ENCODE results near the gene SLC38A5. TPM values are rescaled to one million over a fixed set of nuclear protein-coding genes. Genes with fewer than 3 reads are reported as not detected.
"Not testable (repeated sequence)": the region's sequence is repeated elsewhere in the genome, so short reads cannot be mapped to it uniquely, and the experiment has no call there.

SLC38A5 gene
- total RNA-seq, 1 donor from 2014 or later: 25.3 TPM

DNA sequence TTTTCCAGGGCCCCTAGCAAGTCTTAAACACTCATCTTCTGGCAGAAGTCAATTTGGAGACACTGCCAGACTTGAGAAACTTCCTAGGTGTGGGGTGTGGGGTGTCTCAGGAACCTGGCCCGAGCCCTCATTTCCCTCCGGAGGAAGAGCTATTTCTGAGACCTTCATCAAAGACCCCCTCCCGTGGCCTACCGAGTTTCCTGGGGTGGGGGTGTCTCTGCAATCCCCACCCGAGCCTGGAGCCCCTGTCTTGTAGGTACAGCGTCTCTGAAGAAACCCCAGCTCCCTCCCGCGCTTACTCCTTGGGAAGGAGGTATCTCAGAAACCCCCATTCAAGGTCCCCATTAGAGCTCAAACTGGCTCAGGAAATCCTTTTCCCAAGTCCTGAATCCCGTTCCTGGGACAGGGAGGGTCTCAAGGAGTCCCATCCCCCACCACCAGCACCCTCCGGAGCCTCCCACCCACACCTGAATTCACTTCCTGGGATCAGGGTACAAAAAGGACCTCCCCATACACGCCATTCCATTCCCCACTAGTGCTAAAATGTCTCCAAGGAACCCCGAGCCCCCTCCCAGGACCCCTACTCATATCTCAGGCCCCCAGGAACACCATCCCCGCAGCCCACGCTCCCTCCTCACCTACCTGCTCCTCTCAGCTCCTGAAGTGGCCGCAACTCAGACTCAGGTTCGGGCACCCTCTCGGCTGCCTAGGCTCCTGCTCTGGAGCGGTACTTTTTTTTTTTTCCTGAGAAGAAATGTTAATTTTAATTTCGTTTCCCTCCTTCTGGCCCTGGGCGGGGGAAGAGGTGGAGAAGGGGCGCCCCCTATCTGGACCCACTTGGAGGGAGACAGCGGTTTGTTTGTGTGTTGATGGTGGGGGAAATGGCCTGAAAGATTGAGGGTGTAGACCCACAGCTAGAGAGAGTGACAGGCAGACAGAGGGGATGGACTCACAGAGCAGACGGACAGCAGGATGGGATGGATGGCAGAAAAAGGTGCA lies 1.1 kb downstream of the SLC38A5 start:
- DNase-seq (ENCODE audit: low spot score): no peak

DNA sequence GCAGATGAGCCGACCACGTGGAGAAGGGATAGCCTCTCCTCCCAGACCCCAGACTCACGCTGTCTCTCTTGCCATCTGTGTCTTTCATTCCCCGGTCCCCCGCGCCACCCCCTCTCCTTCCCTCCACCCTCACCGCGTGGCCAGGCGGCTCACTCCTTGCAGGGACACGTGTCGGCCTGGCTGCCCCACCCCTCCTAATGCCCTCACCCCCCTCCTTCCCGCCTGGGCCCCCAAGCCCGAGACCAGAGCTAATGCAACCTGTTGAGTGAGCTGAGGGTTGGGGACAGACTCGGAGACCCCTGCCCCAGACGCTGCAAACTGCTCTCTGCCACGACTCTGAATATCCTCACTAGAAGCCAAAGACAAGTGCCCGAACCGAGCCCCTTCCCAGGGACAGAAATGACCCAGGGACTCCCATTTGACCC lies 1.8 kb downstream of the SLC38A5 start:
- DNase-seq (ENCODE audit: low spot score): no peak

DNA sequence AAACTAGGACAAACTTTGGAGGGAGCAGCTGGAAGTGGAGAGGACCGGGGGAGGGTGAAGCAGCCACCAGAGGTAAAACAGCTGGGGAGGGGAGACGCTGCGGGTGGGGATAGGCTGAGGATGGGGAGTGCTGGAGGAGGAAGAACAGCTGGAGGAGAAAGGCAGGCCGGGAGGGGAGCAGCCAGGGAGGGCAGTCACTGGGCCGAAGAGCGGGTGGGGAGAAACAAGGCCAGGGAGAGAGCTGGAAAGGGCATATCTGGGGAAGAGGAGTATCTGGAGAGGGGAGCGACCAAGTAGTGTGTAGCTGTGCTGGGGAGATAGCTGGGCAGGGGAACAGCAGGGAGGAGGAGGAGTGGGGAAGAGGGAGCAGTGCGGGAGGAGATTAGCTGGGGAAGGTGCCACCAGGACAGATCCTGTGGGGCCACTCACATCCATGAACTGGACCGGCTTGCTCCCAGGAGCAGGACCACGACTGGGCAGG lies 2.7 kb downstream of the SLC38A5 start:
- DNase-seq (ENCODE audit: low spot score): no peak

GRCh38 chrX:48466696-48467095 lies 3.4 kb downstream of the SLC38A5 start:
- DNase-seq (ENCODE audit: low spot score): no peak

DNA sequence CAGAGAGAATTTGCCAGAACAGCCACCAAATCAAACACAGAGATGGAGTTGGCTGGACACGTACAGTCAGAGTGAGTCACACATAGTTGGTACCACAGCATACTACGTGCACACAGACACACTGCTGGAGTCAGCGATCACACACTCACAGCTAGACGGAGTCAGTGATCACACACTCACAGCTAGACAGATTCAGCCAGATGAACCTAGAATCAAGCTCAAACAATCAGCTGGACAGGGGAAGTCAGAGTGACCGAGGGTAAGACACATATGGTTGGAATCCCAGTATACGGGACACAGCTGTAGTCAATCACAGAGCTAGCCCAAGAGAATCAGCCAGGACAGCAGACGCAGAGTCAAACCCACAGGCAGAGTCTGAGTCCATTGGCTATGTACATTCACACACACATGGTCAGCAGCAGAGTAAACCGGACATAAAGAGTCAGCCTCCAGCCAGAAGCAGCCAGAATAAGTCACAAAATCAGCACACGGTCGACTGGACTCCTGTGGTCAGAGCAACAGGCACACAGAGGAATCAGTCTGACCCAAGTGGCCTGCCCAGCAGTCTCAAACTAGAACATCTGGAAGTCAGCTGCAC lies 4.6 kb downstream of the SLC38A5 start:
- DNase-seq (ENCODE audit: low spot score): no peak

DNA sequence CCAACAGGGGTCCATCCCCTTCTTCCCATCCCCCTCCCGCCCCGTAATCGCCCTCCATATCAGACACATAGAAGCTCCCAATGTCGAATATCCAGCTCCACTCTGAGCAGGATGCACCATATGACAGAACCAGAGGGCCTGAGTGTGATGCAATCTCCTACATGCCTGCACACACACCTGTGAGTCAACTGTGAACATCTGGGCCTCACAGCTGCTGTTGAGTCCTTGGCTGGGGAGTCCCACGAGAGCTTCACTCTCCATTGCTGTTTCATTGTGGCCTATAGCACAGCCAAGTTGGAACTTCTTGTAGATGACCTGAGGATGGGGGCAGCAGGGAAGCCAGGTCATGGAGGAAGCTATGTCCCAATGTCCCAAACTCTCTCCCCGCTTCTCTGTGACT lies 8.2 kb downstream of the SLC38A5 start:
- DNase-seq (ENCODE audit: low spot score): no peak

GRCh38 chrX:48460606-48461005 lies 9.5 kb downstream of the SLC38A5 start:
- DNase-seq (ENCODE audit: low spot score): no peak

GRCh38 chrX:48460031-48460430 lies 10.0 kb downstream of the SLC38A5 start:
- no peak for DNase-seq (ENCODE audit: low spot score)

GRCh38 chrX:48459483-48459882 lies 10.6 kb downstream of the SLC38A5 start:
- DNase-seq (ENCODE audit: low spot score): no peak

DNA sequence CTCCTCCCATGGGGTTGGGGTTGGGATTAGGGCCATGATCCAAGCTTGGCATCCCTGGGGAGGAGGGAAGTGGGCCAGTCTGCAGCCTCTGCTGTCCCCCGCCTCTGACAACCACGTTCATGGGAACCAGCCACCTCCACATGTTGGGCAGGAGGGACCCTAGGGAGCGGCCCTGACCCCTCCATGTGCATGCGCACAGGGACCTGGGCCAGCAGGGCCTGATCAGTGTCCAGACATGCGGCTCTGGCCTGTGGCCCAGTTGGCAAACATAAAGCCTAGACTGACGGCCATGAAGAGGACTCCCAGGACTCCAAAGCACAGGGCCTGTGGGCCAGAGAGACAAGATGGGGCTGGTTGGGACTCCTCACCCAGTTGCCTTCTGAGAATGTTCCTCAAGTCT lies 11.3 kb downstream of the SLC38A5 start:
- no peak for DNase-seq (ENCODE audit: low spot score)

DNA sequence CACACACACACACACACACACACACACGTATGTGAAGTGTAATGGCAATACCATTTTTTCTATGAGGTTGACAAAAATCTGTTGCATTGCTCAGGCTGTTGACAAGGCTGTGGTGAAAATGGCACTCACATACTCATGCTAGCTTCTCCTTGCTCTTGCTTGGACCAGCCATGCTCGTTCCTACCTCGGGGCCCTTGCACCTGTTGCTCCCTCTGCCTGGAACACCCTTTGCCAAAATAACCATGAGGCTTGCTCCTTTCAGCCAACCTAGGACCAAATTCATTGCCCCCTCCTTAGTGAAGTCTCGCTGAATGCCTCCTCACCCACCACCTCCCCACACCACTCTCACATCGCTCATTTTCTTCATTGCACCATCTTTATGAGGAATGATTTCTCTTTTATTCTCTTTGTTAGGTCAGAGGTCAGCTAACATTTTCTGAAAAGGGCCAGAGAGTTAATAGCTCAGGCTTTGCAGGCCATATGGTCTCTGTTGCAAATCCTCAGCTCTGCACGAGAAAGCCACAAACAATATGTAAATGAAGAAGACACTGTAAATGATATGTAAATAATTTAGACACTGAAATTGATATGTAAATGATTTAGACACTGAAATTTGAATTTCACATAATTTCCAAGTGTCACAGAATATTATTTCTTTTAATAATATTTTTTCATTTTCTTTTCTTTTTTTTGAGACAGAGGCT lies 13.3 kb downstream of the SLC38A5 start:
- no peak for DNase-seq (ENCODE audit: low spot score)

- no peak for DNase-seq (ENCODE audit: low spot score)
These were observed 18.4 kb downstream of the SLC38A5 start for GRCh38 chrX:48451708-48452107.

GRCh38 chrX:48450076-48450475 lies 20.0 kb downstream of the SLC38A5 start:
- no peak for DNase-seq (ENCODE audit: low spot score)

GRCh38 chrX:48447201-48447600 lies 22.9 kb downstream of the SLC38A5 start:
- not testable (repeated sequence) for DNase-seq (ENCODE audit: low spot score)

GRCh38 chrX:48433713-48434112 lies 36.3 kb downstream of the SLC38A5 start:
- not testable (repeated sequence) for DNase-seq (ENCODE audit: low spot score)

- not testable (repeated sequence) for DNase-seq (ENCODE audit: low spot score)
These were observed 39.9 kb downstream of the SLC38A5 start for GRCh38 chrX:48430166-48430565.

- DNase-seq (ENCODE audit: low spot score): not testable (repeated sequence)
These were observed 40.5 kb downstream of the SLC38A5 start for GRCh38 chrX:48429606-48430005.

DNA sequence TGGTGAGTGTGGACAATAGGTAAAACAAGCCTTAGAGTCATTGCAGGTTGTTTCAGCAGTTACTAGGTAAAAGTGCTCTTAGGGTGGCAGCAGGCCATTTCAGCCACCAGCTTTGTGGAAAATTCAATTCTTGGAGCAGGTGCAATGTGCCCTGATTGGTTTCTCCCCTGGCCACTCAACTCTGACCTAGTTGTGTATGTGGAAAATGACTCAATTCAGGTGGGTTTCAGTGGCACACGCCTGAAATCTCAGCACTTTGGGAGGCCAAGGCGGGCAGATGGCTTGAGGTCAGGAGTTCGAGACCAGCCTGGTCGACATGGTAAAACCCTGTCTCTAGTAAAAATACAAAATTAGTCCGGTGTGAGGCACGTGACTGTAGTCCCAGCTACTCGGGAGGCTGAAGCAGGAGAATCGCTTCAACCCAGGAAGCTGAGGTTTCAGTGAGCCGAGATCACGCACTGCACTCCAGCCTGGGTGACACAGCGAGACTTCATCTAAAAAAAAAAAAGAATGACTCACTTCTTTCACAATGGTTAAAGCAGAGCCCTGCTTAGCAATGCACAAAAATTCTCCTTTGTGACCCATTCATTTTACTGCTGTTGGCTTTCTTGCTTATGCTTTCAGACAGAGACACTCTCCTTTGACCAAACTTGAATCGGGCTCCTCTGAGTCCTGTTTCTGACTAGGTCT lies 42.9 kb downstream of the SLC38A5 start:
- not testable (repeated sequence) for DNase-seq (ENCODE audit: low spot score)

- not testable (repeated sequence) for DNase-seq (ENCODE audit: low spot score)
These were observed 58.2 kb downstream of the SLC38A5 start, which contains the start of gene SSX4B for GRCh38 chrX:48411860-48412259. SSX4B (minus strand) TSS chrX:48411960; CDS start chrX:48411372, 588 bp downstream.

All from ureter (tissue), 1 donor.